ENCODE measurements around the gene XPO6. TPM values are rescaled to one million over a fixed set of nuclear protein-coding genes. Genes with fewer than 3 reads are reported as not detected.

The XPO6 gene
- total RNA-seq, 1 donor from 2014 or later, result 232 TPM

DNA sequence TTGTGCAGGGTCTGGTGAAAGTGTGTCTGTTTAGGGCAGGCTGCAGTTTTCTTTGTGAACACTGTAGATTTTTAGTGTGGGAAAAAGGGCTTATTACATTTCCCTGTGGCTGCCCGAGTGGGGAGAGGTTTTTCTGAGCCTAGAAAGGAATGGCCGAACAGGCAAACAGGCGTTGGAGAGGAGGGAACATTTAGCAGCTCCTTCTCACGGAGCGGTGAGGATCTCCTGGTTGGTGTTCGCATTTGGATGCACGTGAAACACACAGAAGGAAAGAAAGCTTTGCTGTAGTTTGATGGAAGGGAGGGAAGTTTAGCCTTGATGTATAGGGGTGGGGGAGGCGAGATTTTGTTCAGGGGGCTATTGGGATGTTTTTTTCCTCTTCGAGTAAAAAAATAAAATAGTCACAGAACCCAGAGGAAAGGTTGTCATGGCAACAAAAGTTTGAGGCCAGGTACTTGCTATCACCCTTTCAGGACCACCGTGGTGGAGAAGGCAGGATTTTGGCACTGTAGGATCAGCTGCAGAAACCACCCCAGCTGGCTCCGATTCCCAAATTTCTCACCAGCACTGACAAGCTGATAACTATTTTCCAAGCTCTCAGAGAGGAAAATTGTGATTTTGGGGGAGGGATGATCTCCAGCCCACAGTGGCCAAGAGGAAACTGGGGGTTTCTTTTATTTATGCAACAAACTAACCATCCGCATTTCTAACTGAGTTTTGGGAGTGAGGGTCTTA, 151.8 kb downstream of the XPO6 start:
- Mint-ChIP-seq H3K36me3 (ENCODE audit: unreplicated experiment) (no peaks in the 10 kb centered on the region), H3K9me3 (ENCODE audit: unreplicated experiment) (peaks cover 4% of the 10 kb centered on the region), H3K4me3 (ENCODE audit: unreplicated experiment) (no peak overlapping the region), H3K27ac (ENCODE audit: unreplicated experiment) (no peak overlapping the region), H3K4me1 (ENCODE audit: low read depth, unreplicated experiment) (no peaks in the 10 kb centered on the region), H3K27me3 (ENCODE audit: unreplicated experiment) (peaks cover 20% of the 10 kb centered on the region)
- TF ChIP-seq, protein P1, sequence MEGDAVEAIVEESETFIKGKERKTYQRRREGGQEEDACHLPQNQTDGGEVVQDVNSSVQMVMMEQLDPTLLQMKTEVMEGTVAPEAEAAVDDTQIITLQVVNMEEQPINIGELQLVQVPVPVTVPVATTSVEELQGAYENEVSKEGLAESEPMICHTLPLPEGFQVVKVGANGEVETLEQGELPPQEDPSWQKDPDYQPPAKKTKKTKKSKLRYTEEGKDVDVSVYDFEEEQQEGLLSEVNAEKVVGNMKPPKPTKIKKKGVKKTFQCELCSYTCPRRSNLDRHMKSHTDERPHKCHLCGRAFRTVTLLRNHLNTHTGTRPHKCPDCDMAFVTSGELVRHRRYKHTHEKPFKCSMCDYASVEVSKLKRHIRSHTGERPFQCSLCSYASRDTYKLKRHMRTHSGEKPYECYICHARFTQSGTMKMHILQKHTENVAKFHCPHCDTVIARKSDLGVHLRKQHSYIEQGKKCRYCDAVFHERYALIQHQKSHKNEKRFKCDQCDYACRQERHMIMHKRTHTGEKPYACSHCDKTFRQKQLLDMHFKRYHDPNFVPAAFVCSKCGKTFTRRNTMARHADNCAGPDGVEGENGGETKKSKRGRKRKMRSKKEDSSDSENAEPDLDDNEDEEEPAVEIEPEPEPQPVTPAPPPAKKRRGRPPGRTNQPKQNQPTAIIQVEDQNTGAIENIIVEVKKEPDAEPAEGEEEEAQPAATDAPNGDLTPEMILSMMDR (IDR thresholded peaks at IDR 0.05; ENCODE audit: partially characterized antibody, unreplicated experiment), result no peak
- no peak for DNase-seq

DNA sequence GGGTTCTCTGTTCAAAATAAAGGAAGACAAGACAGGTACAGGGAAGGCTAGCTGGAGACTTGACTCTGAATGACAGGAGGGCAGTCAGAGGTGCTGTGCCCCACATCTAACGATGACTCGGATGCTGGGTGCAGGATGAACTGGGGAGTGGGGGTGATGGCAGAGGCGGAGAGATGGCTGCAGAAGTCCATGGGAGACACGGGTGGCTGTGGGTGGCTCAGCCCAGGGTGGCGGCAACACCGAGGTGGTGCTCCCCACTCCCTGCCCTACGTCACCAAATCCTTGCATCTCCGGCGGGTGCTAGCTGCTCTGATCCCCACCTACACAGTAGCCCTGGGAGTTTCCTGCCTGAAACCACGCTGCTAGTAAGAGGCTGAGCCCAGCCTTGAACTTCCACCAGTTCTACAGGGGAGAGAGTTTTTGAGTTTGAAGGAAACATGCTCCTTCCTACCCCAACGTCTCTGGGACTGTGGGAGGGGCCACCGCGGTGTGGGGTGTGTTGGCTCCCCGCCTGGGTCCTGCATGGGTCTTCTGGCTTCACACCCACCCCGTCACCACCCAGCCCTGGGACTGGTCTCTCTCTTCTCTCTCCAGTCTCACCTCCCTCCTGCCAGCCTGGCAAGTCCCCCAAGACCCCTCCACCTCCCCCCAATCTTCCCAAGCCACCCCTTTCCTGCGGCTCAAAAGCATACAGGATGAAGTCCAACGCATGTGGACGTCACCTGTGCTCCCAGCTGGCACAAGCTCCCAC, 152.8 kb downstream of the XPO6 start:
- no peaks in the 10 kb centered on the region for H3K4me1 Mint-ChIP-seq (ENCODE audit: low read depth, unreplicated experiment)
- DNase-seq, result no peak

DNA sequence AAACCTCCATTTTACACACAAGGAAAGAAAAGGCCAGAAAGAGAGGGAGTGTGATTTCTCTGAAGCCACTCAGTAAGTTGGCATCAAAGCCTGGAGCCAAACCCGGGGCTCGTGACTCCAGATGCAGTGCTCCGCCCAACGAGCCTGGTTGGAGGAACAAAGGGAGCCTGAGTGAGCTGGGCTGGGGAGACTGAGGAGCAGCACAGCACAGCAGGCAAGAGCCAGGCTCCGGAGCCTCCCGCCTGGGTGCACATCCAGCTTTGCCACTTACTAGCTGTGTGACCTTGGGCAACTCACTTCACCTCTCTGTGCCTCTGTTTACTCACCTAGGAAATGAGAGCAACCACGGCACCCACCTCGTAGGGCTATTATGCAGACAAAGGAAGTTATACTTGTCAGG, 153.8 kb downstream of the XPO6 start:
- H3K9me3 Mint-ChIP-seq (ENCODE audit: unreplicated experiment), result peaks cover 6% of the 10 kb centered on the region
- no peaks in the 10 kb centered on the region for H3K36me3 Mint-ChIP-seq (ENCODE audit: unreplicated experiment)
- no peak for DNase-seq
- H3K27ac Mint-ChIP-seq (ENCODE audit: unreplicated experiment), result no peak overlapping the region
- no peak overlapping the region for H3K4me3 Mint-ChIP-seq (ENCODE audit: unreplicated experiment)
- H3K4me1 Mint-ChIP-seq (ENCODE audit: low read depth, unreplicated experiment), result no peaks in the 10 kb centered on the region
- H3K27me3 Mint-ChIP-seq (ENCODE audit: unreplicated experiment), result peaks cover 20% of the 10 kb centered on the region
- TF ChIP-seq, protein P1 (IDR thresholded peaks at IDR 0.05; ENCODE audit: partially characterized antibody, unreplicated experiment), result no peak

More for the DNA sequence above, 152.8 kb downstream of the XPO6 start:
- Mint-ChIP-seq H3K36me3 (ENCODE audit: unreplicated experiment) (no peaks in the 10 kb centered on the region), H3K27ac (ENCODE audit: unreplicated experiment) (no peak overlapping the region), H3K9me3 (ENCODE audit: unreplicated experiment) (peaks cover 4% of the 10 kb centered on the region), H3K27me3 (ENCODE audit: unreplicated experiment) (peaks cover 20% of the 10 kb centered on the region), H3K4me3 (ENCODE audit: unreplicated experiment) (no peak overlapping the region)
- TF ChIP-seq, protein P1 (IDR thresholded peaks at IDR 0.05; ENCODE audit: partially characterized antibody, unreplicated experiment), result no peak

DNA sequence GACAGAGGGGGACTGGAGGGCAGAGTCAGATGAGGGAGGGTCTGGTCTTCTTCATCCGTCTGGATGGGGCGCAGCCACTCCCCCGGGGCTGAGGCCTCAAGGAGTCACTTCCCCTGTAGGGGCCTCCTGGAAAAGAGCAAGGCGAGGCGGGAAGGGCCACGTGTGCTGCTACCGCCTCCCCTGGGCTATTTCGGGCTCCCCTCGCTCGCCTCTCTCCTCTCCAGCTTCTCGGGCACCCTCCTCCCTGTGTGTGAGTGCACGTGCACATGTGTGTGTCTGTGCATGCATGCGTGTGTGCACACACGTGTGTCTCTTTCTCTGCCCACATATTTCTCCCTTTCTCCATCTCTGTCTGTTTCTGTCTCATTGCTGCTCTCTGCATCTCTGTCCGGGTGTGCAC, 158.3 kb downstream of the XPO6 start:
- Mint-ChIP-seq H3K4me3 (ENCODE audit: unreplicated experiment) (no peak overlapping the region), H3K27ac (ENCODE audit: unreplicated experiment) (no peak overlapping the region)
- TF ChIP-seq, protein P1 (IDR thresholded peaks at IDR 0.05; ENCODE audit: partially characterized antibody, unreplicated experiment), result no peak

More for the DNA sequence above, 158.3 kb downstream of the XPO6 start:
- Mint-ChIP-seq H3K9me3 (ENCODE audit: unreplicated experiment) (peaks cover 2% of the 10 kb centered on the region), H3K4me1 (ENCODE audit: low read depth, unreplicated experiment) (no peaks in the 10 kb centered on the region), H3K27me3 (ENCODE audit: unreplicated experiment) (peaks cover 6% of the 10 kb centered on the region), H3K36me3 (ENCODE audit: unreplicated experiment) (peaks cover 5% of the 10 kb centered on the region)
- DNase-seq, result no peak
